ENCODE data around the gene HINT3.

DNA sequence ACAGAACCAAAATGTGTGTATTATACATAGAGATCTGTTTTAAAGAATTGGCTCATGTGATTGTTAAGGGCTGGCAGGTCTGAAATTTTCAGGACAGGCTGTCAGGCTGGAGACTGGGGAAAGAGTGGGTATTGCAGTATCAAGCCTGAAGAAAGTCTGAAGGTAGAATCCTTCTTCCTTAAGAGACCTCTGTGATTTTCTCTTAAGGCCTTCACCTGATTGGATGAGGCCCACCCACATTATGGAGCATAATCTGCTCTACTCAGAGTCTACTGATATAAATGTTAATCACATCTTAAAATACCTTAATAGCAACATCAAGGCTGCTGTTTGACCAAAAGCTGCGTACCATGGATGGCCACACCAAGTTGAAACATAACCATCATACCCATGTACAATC is 43.4 kb upstream of the HINT3 start:
- TF ChIP-seq, protein P1, sequence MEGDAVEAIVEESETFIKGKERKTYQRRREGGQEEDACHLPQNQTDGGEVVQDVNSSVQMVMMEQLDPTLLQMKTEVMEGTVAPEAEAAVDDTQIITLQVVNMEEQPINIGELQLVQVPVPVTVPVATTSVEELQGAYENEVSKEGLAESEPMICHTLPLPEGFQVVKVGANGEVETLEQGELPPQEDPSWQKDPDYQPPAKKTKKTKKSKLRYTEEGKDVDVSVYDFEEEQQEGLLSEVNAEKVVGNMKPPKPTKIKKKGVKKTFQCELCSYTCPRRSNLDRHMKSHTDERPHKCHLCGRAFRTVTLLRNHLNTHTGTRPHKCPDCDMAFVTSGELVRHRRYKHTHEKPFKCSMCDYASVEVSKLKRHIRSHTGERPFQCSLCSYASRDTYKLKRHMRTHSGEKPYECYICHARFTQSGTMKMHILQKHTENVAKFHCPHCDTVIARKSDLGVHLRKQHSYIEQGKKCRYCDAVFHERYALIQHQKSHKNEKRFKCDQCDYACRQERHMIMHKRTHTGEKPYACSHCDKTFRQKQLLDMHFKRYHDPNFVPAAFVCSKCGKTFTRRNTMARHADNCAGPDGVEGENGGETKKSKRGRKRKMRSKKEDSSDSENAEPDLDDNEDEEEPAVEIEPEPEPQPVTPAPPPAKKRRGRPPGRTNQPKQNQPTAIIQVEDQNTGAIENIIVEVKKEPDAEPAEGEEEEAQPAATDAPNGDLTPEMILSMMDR (IDR thresholded peaks at IDR 0.05; ENCODE audit: insufficient read depth, low read depth, low read length), result no peak
- TF ChIP-seq EZH2 (IDR thresholded peaks at IDR 0.05; ENCODE audit: insufficient read depth, low read length), result no peak

Measured in astrocyte (in vitro differentiated cells and primary cell).